Brain pericyte (primary cell): ENCODE results near the gene DCAF16.
"Not testable (repeated sequence)": the region's sequence is repeated elsewhere in the genome, so short reads cannot be mapped to it uniquely, and the experiment has no call there.

ENCODE experiments used
- DNase-seq: peaks from one replicate; pipeline ENCODE4 v3.0.0-alpha.2; 2012; ENCODE audit warnings: low read depth, low spot score

DCAF16 gene

DNA sequence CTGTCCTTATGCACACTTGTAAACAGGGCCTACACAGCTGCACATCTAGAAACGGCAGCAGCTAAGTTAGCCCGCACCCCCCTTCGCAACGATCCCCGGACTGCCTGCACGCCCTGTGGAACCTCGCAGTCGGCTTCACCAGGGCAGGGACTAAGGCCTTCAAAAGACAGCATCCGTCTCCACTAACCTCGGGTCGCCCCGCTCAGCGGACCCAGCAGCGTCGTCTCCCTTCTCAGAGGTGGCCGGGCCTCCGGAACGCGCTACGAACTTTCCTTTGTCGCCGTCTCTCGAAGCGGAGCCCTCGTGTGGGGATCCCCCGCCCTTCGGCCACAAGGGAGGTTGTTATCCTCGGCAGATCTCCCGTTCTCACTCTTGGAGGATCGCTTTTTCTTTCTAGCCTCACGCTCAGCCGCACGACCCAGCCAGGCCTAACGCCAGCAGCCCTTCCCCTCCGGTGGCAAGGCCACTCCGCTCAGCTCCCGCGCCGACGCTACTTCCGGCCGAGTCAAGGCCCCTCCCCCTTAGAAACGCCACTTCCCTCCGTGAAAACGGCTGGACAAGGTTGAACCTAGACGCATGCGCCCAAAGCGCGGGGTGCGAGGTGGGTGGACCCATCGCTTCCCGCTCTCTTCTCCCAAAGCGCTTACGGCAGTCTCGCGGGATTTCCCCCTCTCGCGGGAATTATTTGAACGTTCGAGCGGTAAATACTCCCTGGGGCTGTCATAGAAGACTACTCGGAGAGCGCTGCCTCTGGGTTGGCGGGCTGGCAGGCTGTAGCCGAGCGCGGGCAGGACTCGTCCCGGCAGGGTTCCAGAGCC lies at the start of gene DCAF16, which contains the start of gene NCAPG:
DCAF16 (minus strand) TSS at position 498 of the 818 bp plus-strand sequence. CDS start 6,616 bp downstream, outside the sequence.
NCAPG (plus strand) TSS at position 720 of the 818 bp plus-strand sequence. CDS start 99 bp downstream, outside the sequence.
- peak; percentile 97 for DNase-seq

DNA sequence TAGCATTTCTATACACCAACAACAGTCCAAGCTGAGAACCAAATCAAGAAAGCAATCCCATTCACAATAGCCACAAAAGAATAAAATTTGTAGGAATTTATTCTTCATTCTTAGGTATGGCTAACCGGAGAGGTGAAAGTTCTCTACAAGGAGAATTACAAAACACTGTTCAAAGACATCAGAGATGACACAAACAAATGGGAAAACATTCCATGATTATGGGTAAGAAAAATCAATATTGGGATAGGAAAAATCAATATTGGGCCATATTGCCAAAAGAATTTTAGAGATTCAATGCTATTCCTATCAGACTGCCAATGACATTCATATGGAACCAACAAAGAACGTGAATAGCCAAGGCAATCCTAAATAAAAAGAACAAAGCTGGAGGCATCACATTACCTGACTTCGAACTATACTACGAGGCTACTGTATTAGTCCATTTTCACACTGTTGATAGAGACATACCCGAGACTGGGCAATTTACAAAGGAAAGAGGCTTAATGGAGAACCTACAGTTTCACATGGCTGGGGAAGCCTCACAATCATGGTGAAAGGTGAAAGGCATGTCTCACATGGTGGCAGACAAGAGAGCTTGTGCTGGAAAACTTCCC lies 49.3 kb upstream of the DCAF16 start:
- DNase-seq: no peak

DNA sequence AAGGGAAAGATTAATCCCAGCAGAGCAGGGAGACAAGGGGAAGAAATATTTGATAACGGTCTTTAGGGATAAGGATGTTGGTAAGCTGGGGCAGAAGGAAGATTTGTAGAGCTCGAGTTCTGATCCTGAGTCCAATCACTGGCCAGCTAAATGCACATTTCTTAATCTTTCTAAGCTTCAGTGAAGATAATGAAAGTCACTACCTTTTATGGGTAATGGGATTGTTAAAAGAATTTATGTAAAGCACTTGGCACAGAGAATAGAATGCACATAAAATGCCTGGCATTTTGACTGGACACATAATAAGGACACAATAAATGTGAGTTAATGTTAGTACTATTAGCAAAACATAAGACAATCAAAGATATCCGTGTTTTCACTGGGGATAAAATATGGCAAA lies 43.5 kb upstream of the DCAF16 start:
- no peak for DNase-seq

DNA sequence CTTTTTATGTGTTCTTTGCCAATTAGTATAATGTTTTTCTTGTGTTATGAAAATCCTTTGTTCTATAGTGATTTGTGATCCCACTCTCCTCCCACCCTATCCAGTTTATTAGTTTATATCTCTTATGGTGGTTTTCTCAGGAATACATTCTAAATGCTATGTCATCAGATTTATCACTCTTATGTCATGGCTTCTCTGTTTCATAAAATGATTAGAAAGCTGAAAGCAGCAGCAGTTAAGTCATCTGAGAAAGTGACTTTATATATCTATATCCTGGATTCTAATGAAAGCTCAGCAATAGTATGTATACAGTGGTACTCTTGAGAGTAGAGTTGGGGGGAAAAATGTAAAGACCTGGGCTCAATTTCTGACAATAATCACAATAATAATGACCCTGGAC lies 41.4 kb upstream of the DCAF16 start:
- DNase-seq: no peak

DNA sequence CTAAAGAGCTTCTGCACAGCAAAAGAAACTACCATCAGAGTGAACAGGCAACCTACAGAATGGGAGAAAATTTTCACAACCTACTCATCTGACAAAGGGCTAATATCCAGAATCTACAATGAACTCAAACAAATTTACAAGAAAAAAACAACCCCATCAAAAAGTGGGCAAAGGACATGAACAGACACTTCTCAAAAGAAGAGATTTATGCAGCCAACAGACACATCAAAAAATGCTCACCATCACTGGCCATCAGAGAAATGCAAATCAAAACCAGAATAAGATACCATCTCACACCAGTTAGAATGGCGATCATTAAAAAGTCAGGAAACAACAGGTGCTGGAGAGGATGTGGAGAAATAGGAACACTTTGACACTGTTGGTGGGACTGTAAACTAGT lies 39.7 kb upstream of the DCAF16 start:
- DNase-seq: not testable (repeated sequence)

DNA sequence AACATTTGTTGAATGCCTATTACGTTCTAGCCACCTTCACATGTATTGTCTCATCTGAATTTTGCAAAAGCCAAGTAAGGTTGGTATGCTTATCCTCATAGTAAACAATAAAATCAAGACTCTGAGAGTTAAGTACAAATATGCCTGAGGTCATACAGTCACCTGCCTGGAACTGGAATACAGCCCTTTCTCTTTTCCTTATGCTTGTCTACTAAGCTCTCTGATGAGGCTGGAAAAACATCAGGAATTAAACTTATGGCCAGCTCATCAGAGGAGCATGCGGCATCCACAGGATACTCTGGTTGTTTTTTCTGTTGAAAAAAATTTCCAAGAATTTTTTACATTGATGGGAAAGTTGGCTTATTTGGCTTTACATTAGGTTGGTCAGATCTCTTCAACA lies 35.7 kb upstream of the DCAF16 start:
- DNase-seq: no peak

DNA sequence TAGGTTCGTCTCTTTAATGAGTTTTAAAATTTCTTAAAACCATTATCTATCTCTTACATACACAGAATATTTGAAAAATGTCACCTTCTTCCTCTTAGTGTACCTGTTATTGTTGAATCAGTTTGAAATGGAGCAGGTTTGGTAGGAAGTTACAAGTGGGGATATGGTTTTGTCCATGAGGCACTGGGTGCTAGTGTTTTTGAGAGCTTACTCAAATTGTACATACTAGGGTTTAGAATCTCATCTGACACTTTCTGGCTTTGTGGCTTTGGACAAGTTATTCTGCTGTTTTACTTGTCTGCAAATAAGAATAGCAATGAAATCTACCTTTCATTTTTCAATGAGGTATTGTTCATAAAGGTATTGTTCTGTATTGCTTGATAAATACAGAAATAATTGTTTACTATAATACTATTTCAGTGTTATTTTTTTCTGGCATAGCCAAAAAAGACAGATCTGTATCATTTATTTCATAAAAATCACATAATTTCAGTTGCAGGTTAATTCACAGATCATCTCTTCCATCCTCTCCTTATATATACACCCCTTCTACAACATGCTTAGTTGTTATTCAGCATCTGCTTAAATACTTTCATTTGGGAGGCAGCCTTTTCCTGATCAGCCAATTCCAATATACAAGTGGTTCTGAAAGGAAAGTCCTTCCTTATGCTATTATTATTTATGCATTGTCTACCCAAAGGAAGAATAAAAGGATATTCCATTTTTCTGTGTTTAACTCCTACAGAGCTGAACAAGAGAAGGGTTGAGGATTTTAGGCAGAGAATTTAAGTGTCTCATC lies 13.5 kb upstream of the DCAF16 start:
- DNase-seq: no peak

DNA sequence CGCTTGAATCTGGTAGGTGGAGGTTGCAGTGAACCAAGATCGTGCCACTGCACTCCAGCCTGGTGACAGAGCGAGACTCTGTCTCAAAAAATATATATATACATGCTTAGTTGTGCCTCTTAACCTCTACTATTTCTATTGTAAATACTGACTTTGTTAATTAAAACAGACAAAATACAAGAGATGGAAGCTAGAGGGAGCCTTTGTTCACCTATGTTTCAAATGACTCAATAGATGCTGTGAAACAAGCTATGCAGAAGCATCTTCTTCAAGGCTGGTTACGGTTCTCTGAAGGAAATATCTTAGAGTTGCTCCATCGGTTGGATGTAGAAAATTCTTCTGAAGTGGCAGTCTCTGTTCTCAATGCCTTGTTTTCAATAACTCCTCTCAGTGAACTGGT lies 6.5 kb upstream of the DCAF16 start:
- DNase-seq: peak; percentile 59

DNA sequence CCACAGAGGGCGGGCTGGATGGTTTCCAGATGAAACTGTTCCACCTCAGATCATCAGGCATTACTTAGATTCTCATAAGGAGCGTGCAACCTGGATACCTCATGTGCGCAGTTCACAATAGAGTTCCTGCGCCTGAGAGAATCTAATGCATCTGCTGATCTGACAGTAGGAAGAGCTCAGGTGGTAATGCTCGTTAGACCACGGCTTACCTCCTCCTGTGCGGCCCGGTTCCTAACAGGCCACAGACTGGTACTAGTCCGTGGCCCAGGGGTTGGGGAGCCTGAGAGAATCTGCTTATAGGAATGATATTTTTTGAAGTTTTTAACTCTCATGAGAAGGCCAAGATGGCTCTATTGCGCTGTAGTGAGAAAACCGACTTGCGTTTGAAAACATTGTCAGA lies 5.6 kb upstream of the DCAF16 start:
- no peak for DNase-seq

DNA sequence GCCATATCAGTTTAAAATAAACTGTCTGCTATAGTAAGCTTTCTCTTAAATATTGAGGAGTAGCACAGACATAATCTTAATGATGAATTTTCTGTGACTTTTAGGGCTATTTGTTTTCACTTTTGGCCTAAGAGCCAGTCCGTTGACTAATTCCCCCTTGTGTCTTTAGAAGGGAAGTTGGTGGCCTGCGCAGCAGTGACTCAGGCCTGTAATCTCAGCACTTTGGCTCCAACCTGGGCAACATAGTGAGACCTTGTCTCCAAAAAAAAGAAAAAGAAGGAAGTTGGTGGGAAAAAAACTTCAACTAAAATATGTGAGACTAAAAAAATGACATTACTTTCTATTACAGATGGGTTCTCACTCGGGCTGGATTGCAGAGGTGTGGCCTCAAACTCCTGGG lies 3.6 kb upstream of the DCAF16 start:
- DNase-seq: no peak

DNA sequence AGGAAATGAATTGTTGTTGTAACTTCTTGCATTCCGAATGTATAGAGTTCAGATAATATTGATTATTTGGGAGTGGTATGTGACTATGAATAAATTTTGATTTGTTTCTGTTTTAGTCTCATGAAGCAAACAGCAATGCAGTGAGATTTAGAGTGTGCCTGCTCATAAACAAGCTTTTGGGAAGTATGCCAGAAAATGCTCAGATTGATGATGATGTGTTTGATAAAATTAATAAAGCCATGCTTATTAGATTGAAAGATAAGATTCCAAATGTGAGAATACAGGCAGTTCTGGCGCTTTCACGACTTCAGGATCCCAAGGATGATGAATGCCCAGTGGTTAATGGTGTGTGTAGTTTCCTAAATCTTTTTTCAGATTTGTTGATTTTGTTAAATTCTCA lies 2.2 kb upstream of the DCAF16 start:
- no peak for DNase-seq

DNA sequence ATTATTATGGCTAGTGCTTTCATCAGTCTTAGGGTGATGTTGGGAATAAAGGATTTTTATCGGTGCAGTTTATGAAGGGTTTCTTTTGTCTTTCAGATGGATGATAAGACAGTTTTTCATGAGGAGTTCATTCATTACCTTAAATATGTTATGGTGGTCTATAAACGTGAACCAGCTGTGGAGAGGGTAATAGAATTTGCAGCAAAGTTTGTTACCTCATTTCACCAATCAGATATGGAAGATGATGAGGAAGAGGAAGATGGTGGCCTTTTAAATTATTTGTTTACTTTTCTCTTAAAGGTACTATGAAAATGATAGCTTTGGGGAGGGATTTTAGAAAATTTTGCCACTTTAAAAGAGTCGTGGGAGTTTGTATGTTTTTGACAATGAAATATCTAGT lies 1.6 kb upstream of the DCAF16 start:
- no peak for DNase-seq

DNA sequence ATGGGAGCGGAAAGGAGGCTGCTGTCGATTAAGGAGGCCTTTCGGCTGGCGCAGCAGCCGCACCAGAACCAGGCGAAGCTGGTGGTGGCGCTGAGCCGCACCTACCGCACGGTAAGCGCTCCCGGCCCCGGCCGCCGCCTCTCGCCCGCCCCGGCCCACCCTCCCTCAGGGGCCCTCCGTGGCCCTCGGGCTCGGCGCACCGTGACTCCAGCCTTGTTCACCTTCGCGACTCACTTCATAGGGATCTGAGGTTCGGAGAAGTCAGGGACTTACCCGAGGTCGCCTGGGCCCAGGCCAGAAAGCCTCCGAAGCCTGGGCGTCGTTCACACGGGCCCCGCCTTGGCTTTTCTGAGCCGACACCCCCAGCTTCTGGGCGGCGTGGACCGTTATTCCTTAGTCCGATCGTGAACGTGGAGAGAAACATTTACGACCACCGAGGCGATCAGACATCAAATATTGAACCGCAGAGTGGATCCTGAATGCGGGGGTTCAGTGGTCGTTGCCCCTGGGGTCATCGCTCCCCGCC lies 584 bp upstream of the DCAF16 start:
- DNase-seq: no peak

DNA sequence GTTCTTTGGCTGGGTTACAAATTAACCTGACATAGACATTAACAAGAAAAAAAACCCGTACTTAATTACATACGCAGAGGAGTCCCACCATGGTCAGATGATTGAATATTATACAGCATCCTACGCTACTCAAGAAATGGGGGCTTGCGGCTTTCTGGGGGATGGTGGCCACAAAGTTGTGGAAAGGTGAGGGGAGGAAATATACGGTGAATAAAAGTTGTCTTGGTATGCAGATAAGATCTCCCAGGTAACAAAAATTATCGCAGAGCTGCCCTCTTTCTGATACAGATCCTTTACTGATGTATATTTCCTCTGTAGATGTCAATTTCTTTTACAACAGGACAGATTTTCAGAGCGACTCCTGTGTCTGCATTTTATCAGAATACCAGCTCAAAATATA lies 890 bp downstream of the DCAF16 start:
- no peak for DNase-seq

DNA sequence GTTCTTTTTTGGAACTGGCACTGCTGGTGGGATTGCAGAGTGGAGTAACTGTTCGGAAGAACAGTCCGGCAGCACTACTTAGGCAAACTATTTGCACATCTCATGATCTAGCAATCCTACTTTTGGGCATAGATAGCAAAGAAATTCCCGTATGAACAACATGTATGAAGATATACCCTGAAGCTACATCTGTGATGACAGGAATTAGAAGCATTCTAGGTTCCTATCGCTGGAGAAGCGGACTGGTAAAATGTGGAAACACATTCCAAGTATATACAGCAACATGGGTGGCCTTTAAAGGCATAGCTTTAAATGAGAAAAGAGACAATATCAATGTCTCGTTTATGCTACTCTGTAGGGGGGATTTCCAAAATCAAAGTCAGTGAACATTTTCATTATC lies 3.1 kb downstream of the DCAF16 start:
- DNase-seq: no peak

DNA sequence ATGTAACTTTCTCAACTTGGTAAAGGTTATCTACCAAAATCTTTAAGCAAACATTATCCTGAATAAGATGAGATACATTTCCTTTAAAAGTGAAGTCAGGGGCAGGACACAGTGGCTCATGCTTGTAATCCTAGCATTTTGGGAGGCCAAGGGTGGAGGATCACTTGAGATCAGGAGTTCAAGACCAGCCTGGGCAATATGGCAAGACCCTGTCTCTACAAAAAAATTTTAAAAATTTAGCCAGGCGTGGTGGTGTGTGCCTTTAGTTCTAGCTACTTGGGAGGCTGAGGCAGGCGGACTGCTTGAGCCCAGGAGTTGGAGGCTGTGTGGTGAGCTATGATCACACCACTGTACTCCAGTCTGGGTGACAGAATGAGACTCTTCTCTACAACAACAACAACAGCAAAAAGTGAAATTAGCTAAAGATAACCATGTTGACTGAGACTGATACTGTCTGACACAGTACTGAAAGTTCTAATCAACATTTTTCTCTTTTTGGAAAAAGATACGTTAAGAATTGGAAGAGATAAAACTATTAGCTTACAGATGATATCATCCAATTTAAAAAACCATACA lies 4.9 kb downstream of the DCAF16 start:
- DNase-seq: no peak

DNA sequence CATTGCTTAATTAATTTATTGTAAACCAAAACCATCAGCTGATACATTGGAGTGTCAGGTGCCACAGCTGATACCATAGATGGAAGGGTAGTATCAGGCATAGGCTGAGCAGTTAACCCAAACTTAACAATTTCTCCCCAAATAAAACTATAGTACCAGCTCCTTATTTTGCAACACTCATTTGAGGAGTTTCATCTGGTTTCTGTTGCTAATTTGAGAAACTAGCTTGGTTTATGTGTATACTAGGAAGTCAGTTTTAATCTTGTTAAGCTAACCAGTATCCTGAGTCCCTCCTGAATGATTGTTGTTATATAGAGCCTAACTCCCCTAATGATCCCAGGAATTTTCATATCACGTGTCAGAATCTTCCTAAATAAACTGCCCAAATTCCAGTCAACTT lies 12.7 kb downstream of the DCAF16 start:
- DNase-seq: no peak

DNA sequence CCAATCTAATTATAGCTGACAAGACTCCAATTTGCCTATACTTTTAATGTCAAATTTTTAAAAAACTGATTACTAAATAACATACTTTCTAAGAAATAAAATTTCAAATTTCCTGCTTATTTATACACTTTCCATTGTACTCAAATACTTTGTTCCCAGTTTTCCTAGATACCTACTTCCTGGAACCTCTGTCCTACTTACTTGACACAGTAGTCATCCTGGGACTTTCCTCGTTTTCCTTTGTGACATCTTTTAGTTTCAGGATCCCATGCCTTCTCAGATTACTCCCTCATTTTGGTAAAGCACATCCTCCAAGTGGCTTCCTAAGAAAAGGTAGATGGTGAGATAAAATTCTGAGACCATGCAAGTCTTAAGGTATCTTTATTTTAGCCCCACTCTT lies 15.8 kb downstream of the DCAF16 start:
- no peak for DNase-seq

DNA sequence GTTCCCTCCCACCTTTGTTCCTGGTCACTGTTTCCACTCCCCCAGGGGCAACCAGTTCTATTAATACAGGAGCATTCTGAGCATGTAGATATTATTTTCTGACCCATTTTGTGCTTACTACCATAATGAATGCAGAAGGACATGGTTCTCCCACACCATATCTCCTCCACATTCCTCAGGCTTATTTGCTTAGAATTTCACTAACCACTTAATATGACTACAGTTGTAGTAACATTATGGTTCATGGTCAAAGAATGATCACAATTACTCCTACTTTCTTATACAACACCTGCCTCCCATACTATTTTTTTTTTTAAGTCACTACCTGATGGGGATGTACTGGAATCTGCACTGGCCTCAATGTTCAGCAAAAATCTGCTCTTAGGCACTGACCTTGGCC lies 21.6 kb downstream of the DCAF16 start:
- DNase-seq: no peak

DNA sequence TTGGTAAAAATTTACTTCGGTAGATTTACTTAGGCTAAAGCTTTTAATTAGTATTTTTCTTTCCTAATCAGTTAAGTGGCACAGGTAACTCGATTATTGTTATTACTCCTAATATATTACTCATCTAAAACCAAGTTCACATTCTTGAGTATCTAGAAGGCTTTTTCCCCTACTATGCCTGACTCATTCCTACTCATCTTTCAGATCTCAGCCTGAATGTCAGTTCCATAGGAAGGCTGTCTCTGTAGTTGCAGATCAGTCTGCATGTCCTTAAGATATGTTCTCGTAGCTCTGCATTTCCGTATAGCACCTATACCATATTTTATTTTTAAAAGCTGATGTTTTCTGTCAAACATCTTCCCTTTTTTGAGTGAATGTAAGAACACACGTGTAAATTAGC lies 23.2 kb downstream of the DCAF16 start:
- DNase-seq: no peak

DNA sequence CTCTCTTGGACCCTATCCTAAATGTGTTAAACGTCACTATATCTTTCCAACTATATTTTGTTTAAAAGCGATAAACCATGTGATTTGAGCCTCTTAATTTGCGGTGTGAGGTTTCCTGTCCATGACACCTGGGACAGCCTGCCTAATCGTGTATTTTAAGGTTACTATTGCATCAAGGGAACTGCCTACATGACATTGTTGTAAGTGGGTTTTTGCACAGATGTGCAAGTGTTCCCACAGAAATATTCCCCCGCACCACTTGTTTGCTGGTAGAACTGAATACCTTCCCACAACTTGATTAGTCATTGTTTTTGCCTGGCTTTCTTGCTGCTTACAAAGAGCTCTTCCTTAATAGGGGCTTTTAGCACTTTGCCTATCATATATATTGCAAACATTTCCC lies 24.0 kb downstream of the DCAF16 start:
- DNase-seq: no peak

DNA sequence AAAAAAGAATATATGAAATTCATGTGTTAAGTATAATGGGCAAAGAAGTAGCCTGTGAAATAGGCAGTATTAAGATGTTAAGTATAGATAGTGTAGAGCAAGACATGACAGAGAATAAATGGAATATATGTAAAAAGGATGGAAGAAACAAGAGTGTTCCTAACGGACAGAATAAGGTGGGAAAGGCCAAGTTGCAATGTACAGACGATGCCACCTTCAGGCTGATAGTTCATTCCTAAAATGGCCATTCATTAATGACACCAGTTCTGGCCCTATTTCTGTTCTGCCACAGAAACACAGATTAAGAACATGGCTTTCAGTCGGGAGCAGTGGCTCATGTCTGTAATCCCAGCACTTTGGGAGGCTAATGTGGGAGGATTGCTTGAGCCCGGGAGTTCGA lies 24.7 kb downstream of the DCAF16 start:
- DNase-seq: no peak
